ENCODE data around the gene RNU4-1.

GRCh38 chr12:120247183-120247582 is 45.9 kb downstream of the RNU4-1 start:
- TF ChIP-seq CTCF (conservative IDR thresholded peaks at IDR 0.05; ENCODE audit: low read depth, low read length): no peak
- no peak for TF ChIP-seq EZH2phosphoT487 (IDR thresholded peaks at IDR 0.05; ENCODE audit: borderline replicate concordance, low read length)
- TF ChIP-seq EZH2 (IDR thresholded peaks at IDR 0.05; ENCODE audit: low read length, unreplicated experiment): no peak

All from PC-3 (cell line).